Skin of body (tissue), 2 donors: ENCODE measurements around the gene MRM2. TPM values are rescaled to one million over a fixed set of nuclear protein-coding genes. Genes with fewer than 3 reads are reported as not detected.

Source experiments
- DNase-seq: peaks from one replicate; lab custom pipeline; 2025; lab: John Stamatoyannopoulos, UW
- total RNA-seq: library from RNA; depleted of rRNA; stranded (reverse); fragments of >200 nt; gene quantifications from one replicate; pipeline ENCODE4 v1.2.3, GENCODE V29; 2014

Gene MRM2
- total RNA-seq, 1 donor from 2014 or later: 12.4 TPM

DNA sequence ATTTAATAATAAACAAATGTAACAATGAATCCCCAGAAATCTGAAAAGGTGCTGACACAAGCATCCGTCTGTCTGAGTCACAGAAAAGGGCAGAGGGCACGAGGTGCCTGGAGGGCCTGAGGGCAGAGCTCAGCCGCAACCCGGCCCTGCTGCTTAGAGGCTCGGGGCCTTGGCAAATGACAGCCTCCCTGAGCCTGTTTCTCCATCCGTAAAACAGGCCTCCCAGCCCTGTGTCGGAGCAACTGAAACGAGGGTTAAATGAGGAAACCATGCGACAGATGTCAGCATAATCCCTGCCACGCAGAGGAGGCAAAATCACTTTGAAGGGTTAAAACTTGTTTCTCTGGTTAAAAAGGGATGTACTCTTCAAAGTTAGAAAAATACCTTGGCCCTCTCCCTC, 24.9 kb upstream of the MRM2 start:
- DNase-seq: no peak

DNA sequence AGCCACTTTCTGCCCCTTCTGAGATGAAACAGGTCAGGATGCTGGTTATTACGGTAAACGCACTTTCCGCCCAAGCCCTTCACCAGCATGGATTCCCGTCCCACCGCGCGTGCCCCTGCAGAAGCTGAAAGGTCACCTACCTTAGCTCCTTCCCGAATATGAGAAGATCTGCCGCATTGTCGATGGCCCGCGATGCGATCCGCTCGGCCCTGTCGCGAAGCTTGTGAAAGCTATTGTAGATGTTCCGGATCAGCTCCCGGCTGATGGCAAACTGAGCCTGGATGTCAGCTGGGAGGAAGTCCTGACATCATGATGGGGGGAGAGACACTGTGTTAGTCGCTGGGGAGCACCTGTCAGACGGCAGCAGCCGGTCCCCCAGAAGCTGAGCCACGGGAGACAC, 22.2 kb upstream of the MRM2 start:
- DNase-seq: no peak

DNA sequence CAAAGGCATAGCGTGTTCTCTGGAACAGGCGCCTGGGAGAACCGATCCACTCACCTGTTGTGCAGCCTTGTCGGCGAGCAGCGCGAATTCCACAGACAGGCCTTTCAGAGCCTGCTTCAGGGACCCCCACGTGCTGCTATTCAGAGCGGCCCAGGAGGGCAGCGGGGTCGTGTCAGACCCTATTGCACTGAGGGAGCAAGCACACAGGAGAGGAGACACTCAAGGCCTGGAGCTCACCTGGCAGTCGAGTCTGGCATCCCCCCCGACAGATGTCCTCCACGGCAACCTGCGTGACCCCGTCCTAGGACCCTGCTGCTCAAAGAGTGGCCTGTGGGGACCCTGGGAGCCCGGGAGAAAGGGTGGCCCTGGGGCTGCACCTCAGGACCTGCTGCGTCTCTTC, 21.2 kb upstream of the MRM2 start:
- no peak for DNase-seq

DNA sequence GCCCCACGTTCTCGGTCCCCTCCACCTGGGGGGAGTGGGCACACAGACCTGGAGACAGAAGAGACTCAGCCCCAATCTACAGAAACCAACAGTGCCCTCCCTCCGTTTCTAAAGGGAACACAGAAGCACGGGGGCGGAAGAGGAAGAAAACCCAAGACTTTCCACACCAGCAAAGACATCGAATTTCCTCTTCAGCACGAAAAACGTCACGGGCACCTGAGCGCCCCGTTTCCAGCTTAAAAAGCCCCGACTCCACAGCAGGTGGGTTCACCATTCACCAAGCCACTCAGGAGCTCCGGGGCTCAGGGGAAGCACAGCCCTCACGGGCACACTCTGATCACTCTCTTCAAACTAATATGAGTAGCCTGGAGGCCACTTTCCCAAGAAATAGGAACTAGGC, 19.6 kb upstream of the MRM2 start:
- DNase-seq: no peak

DNA sequence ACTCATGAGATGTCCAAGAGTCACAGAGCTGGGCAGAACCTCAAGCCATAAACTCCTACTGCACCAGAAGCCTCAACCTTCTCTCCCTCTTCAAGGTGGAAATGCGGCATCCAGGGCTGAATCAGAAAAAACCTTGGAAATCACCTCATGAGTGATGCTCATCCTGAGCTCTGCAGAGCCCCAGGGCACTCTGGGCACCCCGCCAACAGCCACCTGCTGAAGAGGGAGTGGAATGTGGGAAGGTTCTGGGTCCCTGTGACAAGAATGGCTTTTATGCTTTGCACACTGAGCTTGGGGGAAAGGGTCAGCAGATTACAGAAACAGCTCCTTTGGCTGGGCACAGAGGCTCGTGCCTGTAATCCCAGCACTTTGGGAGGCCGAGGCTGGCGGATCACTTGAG, 18.8 kb upstream of the MRM2 start:
- DNase-seq: no peak

DNA sequence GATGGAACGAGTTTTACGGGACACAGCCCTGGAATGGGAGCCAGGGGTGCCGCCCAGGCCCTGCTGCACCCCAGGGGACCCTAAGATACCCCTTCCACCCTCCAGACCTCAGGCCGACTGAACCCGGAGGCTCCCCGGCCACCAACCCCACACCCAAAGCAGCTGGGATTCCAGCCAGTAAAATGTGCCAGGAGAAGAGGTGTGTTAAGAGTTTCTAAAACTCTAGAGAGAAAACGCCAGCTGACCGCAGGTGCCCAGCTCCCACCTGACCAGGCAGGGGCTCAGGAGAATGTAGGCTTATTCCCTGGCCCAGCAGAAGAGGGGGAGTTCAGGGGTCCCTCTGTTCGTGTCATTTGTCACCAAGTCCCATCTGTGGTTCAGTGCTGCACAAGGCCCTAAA, 17.5 kb upstream of the MRM2 start:
- no peak for DNase-seq

DNA sequence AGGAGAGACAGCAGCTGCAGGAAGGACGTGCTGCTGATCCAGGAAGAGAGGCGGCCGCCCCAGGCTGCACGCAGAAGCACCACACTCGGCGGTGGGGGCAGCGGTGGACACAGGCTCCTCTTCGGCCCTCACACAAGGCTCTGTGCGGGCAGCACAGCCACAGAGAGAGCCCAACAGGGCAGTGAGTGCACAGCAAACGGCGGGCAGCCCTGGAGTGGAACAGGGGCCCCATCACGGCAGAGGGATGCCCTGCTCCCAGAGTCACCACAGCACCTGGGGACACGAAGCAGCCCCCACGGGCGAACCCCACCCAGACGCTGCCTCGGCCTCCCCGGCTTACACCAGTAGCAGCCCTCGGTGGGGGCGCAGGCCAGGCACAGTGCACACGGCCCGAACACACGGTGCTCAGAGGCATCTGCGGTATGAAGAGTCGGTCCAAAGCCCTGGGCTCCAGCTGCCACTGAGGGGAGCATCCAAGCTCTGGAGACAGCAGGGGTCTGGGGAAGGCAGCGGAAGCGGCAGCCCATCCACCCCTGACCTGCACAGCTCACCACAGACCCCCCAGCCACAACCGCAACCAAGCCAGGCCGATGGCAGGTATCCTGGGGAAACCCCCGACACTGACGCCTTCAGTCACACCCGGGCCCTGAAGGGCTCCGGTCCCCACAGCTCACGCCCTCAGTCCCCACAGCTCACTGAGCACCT, 16.8 kb upstream of the MRM2 start:
- no peak for DNase-seq

DNA sequence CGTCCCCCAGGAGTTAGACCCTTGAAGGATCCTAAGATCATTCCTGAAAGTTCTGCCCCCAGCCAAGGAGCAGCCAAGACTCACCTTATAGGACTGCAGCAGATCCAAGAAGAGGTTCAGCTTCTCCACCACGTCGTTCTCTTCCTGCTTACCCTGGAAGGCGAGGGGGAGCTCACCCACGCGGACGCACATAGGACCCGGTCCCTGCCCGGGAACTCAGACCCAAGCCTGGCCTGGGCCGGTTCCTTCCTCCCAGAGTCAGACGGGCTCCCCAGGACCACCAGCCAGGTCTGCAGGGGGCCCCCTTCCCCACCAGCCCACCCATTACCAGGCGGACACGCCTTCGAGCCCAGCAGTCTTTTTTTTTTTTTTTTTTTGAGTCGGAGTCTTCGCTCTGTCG, 15.6 kb upstream of the MRM2 start:
- no peak for DNase-seq

DNA sequence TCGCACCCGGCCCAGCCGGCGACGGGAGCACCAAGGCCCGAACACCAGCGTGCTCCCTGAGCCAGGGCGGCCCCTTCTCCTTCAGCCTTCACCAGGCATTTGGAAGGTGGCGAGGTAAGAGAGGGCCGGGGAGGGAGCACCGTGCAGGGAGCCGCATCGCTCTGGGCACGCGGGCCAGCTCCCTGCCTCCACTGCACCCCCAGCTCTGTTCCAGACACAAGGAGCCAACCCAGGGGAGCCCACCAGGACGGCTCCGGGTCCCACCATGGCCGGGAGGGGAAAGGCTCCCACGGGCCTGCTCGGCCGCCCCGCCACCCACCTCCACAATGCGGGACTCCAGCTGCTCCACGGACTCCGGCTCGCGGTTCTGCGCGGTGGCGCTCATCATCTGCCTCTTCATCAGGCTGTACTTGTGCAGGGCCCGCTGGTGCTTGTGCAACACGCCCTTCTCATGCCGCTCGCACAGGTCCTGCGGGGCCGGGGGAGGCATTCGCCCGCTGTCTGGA, 15.1 kb upstream of the MRM2 start:
- DNase-seq: no peak

DNA sequence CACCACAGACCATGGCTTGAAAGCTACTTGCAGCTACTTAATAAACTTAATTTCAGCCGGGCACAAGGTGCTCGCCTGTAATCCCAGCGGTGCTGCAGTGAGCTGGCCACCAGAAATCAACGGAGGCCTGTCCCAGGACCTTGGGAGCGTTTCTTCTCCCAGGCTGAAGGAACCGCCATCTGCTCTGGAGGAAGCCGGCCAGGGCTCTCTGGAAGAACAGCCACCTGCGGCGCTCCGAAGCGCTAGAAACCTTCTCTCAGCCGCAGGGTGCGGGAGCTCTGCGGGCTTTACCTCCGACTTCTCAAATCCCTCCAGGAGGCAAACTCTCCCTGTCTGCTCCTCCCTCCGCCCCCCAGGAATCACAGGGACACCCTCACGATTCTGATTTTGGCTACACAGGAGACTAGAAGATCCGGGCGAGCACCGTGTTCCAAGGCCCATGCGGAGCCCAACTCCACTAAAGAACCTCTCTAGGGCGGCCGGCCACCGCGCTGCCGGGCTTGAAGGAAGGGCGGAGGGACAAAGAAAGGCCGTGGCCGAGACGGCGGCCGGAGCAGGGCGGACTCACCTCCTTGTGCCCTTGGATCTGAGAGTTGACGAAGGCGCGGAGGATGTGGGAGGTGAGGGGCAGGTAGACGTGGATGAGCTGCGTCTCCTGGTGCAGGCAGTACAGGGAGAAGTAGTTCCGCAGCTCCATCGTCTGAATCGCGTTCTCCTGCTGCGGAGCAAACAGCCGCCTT, 14.5 kb upstream of the MRM2 start:
- no peak for DNase-seq

DNA sequence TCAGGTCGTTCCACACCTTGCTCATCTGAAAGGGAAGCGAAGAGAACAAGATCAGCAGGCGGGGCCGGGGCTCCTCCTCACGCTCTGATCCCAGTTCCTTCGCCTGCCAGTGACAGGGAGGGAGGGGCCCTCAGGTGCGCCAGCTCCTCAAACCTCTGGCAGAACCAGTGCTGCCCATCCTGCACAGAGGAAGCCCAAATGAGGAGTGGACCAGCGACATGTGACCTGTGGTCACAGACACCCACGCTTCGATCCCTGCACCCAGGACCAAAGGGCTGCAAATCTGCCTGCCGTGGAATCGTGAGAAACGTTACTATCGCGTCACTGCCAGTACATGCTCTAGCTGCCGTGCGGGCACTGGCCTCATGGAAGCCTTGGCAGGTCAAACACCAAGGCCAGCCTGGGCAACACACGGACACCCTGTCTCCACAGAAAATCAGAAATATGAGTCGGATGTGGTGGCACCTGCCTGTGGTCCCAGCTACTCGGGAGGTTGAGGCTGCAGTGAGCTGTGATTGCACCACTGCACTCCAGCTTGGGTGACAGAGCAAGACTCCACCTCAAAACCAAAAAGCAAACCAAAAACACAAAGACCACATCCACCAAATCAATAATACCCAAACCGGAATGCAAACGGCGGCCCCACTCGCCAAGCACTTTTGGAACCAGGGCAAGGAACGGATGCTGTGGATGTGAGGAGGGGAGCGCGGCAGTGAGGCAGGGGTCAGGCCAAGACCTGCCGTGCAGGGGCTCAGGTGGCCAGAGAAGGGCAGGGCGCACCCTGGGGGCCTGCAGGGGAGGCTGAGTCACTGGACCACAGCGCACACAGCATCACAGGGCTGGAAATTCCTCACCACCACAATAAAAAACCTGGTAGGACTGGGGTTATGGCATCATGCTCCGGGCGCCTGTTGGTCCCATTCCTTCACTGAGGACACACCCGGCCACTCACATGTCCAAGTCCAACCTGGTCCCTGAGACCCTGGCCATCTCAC, 13.4 kb upstream of the MRM2 start:
- DNase-seq: no peak

DNA sequence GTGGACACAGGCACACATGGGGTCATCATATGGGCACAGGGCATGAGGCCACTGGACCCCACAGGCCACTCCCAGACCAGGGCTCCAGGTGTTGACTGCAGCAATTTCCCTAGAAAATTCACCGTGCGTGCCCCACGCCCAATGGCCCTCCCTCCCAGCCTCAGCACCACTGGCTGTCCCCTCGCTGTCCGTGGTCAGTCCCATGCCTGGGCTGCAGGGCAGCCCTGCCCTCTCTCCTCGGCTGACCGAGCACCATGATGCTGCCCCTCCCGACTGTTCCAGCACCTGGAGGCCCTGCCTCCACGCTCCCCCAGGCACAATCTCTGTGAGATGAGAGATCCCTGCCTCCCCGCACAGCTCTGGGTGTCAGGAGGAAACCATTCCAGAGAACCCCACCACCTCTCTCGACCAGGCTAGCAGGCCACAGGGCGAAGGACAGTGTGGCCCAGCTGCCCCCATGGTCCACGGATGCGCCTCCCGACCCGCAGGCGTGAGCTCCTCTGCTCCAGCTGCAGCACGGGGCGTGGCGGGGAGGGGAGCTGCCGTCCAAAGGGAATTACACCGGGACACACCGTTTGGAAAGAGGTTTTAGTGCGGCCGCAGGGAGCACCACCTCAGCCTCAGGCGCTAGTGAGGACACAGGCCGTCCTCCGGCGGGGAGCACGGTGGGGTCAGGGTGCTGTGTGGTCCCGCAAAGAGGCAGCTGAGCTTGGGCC, 12.6 kb upstream of the MRM2 start:
- no peak for DNase-seq

DNA sequence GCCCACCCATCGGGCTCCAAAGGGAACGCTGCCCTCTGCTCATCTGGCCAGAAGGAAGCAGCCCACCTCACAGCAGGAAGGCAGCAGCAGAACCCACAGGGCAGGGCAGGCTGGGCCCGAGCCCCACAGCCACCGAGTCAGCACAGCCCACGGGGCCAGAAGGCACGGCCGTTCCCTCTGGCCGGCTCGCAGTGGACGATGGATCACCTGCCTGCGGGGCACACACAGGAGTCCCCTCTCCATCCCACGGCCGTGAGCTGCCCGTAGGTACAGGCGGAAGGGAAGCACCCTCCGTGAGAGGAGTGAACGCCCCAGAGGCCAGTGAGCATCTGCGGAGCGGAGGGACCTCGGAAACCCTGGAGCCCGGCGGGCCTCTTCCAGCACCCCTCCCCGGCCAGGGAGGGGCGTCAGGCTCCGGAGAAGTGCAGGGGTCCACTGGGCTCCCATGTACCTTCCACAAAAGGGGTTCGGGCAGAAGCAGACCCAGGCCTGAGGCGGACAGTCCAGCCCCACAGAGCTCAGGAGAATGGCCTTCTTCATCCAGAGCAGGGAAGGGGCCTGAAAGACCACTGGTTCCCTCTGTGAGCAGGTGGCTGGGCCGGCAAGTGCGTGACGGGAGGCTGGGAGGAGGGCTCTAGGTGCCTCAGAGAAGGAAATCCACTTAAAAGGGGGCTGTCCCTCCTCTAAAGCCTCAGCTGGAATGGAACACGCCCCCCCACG, 11.7 kb upstream of the MRM2 start:
- no peak for DNase-seq

DNA sequence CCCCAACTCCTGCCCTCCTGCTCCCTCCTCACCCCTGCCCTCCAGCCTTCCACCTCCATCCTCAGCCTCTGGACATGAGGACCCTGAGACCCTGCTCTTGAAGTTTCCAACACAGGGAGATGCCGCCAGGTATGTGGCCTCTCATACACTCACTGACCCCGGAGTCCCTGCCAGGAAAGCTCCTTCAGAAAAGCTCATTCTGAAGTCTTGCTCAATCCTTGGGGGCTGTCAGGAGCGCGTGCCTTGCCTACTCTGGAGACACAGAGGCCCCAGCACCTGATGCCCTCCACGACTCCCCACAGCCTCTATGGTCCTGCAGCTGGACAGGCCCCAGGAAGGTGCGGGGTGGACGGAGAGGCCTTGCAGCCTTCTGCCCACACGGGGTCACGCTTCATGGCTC, 11.0 kb upstream of the MRM2 start:
- no peak for DNase-seq

DNA sequence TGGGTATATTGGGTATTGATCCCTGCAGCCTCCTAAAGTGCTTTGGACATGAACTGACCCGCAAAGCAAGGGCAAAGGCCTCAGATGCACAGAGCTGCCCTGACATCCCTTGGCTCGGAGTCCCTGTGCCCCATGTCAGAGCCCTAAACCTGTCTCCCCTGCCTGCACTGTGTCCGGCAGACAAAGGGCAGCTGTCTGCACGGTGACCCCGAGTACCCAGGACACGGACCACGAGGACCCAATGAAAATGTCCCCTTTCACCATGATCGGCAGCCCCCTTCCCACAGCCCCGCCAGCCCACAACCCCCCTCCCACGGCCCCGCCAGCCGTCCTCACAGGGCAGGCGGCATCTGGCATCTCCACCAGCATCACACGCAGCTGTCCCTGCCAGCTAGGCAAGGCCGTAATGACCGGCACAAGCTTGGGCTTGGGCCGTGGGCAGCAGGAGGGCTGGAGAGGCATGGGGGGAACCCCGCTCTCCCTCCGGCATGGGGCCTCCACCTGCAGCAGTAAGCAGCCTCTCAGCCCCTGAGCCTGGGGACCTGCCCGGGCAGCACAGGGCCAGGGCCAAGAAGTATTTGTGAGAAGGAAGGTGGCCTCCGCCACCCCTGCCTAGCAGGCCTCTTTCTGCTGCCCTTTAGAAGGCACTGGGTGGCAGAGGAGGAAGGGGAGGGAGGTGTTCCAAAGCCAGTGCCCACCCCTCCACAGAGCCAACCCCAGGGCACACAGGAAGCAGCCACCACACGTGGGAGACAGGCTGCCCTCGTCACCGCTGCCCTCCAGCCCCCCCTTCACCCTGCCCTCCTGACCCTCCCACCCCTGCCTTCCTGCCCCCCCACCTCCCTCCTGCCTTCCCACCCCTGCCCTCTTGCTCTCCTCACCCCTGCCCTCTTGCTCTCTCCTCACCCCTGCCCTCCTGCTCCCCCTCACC, 10.1 kb upstream of the MRM2 start:
- DNase-seq: no peak

DNA sequence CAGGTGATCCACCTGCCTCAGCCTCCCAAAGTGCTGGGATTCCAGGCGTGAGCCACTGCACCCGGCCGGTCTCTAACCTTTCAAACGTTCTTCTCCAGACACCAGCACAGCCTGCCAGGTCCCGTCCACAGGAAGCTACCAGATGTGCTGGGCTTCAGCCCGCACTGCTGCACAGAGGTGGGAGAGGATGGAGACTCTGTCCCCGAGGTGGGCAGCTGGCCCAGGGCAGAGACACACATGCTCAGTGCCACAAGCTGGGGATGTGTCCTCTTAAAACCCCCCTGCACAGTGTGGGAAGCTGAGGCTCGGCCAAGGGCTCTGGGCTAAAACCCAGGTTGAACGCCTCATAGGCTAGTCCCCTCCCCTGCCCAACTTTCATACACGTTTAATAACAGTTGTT, 9.4 kb upstream of the MRM2 start:
- no peak for DNase-seq

DNA sequence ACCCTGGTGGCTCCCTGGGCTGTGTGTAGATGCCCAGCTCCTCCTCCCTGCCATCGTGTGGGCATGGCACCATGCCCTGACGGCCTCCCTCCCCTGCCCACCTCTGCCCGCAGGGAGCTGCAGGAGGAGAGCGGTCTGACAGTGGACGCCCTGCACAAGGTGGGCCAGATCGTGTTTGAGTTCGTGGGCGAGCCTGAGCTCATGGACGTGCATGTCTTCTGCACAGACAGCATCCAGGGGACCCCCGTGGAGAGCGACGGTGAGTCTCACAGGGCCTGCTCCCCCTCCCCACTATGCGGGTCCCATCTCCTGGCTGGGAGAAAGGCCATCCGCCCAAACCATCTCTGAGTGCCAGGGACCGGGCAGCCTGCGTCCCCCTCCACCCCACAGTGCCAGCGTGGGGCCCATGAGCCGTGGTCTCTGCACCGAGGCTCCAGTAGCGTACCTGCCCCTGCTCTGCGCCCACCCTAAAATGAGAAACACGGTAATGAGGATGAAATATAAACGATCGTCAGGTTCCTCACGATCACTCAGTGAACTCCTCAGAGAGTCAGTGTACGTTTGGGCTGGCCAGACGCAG, 7.8 kb upstream of the MRM2 start:
- DNase-seq: no peak

DNA sequence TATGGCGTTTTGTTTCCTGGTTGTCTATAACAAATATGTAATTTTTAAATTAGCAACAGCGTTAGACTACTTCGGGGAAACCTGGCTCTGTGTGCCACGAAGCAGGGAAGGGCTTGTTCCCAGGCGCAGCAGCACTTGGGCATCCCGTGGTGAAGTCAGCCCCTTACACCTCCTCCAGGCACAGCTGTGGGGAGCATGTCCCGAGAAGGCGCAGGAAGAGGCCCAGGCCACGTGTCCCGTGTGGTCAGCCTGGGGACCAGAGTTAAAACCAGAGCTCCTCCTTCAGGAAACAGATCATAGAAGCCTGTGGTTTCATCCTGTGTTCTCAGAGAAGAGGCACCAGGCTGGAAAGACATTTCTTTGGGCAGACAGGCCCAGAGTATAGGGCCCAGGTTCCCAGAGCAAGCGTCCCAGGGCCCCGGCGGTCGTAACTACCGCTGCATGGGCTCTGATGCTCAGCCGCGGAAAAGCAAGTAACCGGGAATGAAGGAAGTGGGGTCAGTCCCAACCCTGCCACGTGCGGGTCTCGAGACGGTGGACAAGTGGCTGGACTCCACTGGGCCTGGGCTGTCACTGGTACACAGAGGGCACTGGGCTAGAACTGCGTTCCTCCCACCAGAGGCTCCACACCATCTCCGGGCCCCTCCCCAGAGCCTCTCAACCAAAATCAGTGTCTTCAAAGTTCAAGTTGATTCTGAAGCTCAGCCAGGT, 7.1 kb upstream of the MRM2 start:
- peak; percentile 92 for DNase-seq
